IMR-90 (cell line): ENCODE data around the gene SRPK2. TPM values are rescaled to one million over a fixed set of nuclear protein-coding genes. Genes with fewer than 3 reads are reported as not detected.

Experiments used
- ATAC-seq: fragments of 200-7000 bp; cut with Tn5 transposase; 2 replicates; pipeline ENCODE4 v1.9.1; 2020; ENCODE audit warnings: low read depth, mild to moderate bottlenecking, moderate library complexity
- BruUV-seq: library from RNA; stranded (reverse); fragments of 400-500 nt; replicated peaks from 2 replicates; lab custom pipeline; 2021; lab: Mats Ljungman, UMichigan
- CTCF ChIA-PET: fragments of 300-600 bp; formaldehyde crosslinking; extraction: SDS; loops from one replicate; lab custom pipeline; 2021; ENCODE audit warnings: antibody characterized with exemption; lab: Yijun Ruan, JAX
- POLR2A ChIA-PET: fragments of 300-600 bp; sonication (Branson Sonifier 250); formaldehyde crosslinking; loops from one replicate; lab custom pipeline; 2022; ENCODE audit warnings: antibody characterized with exemption; ENCODE audit not compliant: unreplicated experiment; lab: Charles Lee
- DNase-seq: peaks from one replicate; pipeline ENCODE4 v3.0.0; 2013
- H2AFZ ChIP-seq: replicated peaks from 2 replicates; pipeline ENCODE3; 2013; ENCODE audit warnings: low read length, mild to moderate bottlenecking; ENCODE audit not compliant: poor library complexity
- H2AK5ac ChIP-seq: 2 replicates; pipeline ENCODE4 v1.6.1; 2013; ENCODE audit warnings: low read depth, low read length, inconsistent platforms
- H2AK9ac ChIP-seq: replicated peaks from 2 replicates; pipeline ENCODE3; 2013; ENCODE audit warnings: mild to moderate bottlenecking, low read depth, low read length, moderate library complexity; ENCODE audit not compliant: poor library complexity
- H2BK120ac ChIP-seq: 2 replicates; pipeline ENCODE4 v1.6.1; 2013; ENCODE audit warnings: low read depth, low read length, inconsistent platforms
- H2BK15ac ChIP-seq: 3 replicates; pipeline ENCODE4 v1.6.1; 2013; ENCODE audit warnings: low read depth, low read length, inconsistent platforms
- H2BK20ac ChIP-seq: 2 replicates; pipeline ENCODE4 v1.6.1; 2013; ENCODE audit warnings: low read depth, mild to moderate bottlenecking, inconsistent platforms, low read length, moderate library complexity
- H2BK5ac ChIP-seq: 2 replicates; pipeline ENCODE4 v1.6.1; 2013; ENCODE audit warnings: mild to moderate bottlenecking, low read depth, low read length, inconsistent platforms; ENCODE audit not compliant: poor library complexity, severe bottlenecking
- H3K14ac ChIP-seq: replicated peaks from 2 replicates; pipeline ENCODE4 v1.6.1; 2013; ENCODE audit warnings: low read depth, low read length, inconsistent platforms
- H3K18ac ChIP-seq: 2 replicates; pipeline ENCODE4 v1.6.1; 2013; ENCODE audit warnings: low read depth, low read length, control low read depth
- H3K23ac ChIP-seq: 2 replicates; pipeline ENCODE4 v1.6.1; 2013; ENCODE audit warnings: low read depth, low read length, inconsistent platforms
- H3K27ac ChIP-seq: 2 replicates; pipeline ENCODE4 v1.5.1; 2013; ENCODE audit warnings: mild to moderate bottlenecking, control low read depth, low read length; ENCODE audit not compliant: insufficient read depth
- H3K27me3 ChIP-seq: 2 replicates; pipeline ENCODE4 v1.6.1; 2013; ENCODE audit warnings: low read length; ENCODE audit not compliant: control insufficient read depth, insufficient read depth
- H3K36me3 ChIP-seq: 2 replicates; pipeline ENCODE4 v1.6.1; 2013; ENCODE audit warnings: low read length, mixed read lengths; ENCODE audit not compliant: control insufficient read depth, insufficient read depth
- H3K4ac ChIP-seq: 2 replicates; pipeline ENCODE4 v1.6.1; 2013; ENCODE audit warnings: low read depth, low read length, inconsistent platforms
- H3K4me1 ChIP-seq: 2 replicates; pipeline ENCODE4 v1.6.1; 2013; ENCODE audit warnings: low read length, mixed read lengths; ENCODE audit not compliant: control insufficient read depth, insufficient read depth
- H3K4me2 ChIP-seq: 2 replicates; pipeline ENCODE4 v1.6.1; 2013; ENCODE audit warnings: low read depth, mild to moderate bottlenecking, control low read depth, low read length, moderate library complexity
- H3K4me3 ChIP-seq: 2 replicates; pipeline ENCODE4 v1.5.1; 2013; ENCODE audit warnings: low read depth, mild to moderate bottlenecking, control low read depth, low read length, moderate library complexity; ENCODE audit not compliant: insufficient read depth
- H3K56ac ChIP-seq: 2 replicates; pipeline ENCODE4 v1.6.1; 2013; ENCODE audit warnings: low read length, inconsistent platforms; ENCODE audit not compliant: insufficient read depth; ENCODE audit errors: extremely low read depth
- H3K79me1 ChIP-seq, 2 experiments: 2 replicates each; pipeline ENCODE4 v1.6.1; 2013; ENCODE audit warnings: low read length in 2 of 2, inconsistent platforms in 1 of 2, low read depth in 1 of 2
- H3K9ac ChIP-seq: 2 replicates; pipeline ENCODE4 v1.6.1; 2013; ENCODE audit warnings: low read depth, low read length, control low read depth
- H3K9me1 ChIP-seq: 2 replicates; pipeline ENCODE4 v1.6.1; 2013; ENCODE audit warnings: low read length, inconsistent platforms; ENCODE audit not compliant: insufficient read depth
- H3K9me3 ChIP-seq: 2 replicates; pipeline ENCODE4 v1.6.1; 2013; ENCODE audit warnings: low read length; ENCODE audit not compliant: control insufficient read depth, insufficient read depth
- H4K20me1 ChIP-seq: 2 replicates; pipeline ENCODE4 v1.6.1; 2013; ENCODE audit warnings: low read length, inconsistent platforms; ENCODE audit not compliant: insufficient read depth
- H4K5ac ChIP-seq: 2 replicates; pipeline ENCODE4 v1.6.1; 2013; ENCODE audit warnings: mild to moderate bottlenecking, low read depth, low read length, control low read depth
- H4K8ac ChIP-seq, 2 experiments: 2 replicates each; pipeline ENCODE4 v1.6.1; 2013; ENCODE audit warnings: low read depth in 2 of 2, low read length in 2 of 2, control low read depth in 1 of 2, inconsistent platforms in 1 of 2
- H4K91ac ChIP-seq: 2 replicates; pipeline ENCODE4 v1.6.1; 2013; ENCODE audit warnings: low read depth, low read length, inconsistent platforms; ENCODE audit not compliant: insufficient read depth
- BHLHE40 ChIP-seq: fragments of 150-350 bp; IDR thresholded peaks from 2 replicates; pipeline ENCODE4 v1.6.1; 2016; ENCODE audit warnings: mild to moderate bottlenecking, low read depth, low read length
- ELK1 ChIP-seq: fragments of 150-350 bp; IDR thresholded peaks from 2 replicates; pipeline ENCODE4 v1.6.1; 2016; ENCODE audit warnings: low read depth, mild to moderate bottlenecking, low read length, moderate library complexity, borderline replicate concordance
- MAZ ChIP-seq: IDR thresholded peaks from 2 replicates; pipeline ENCODE4 v1.6.1; 2012; ENCODE audit warnings: low read depth, mild to moderate bottlenecking, low read length, improper control_type of control experiment, moderate library complexity, borderline replicate concordance
- MXI1 ChIP-seq: IDR thresholded peaks from 2 replicates; pipeline ENCODE4 v1.6.1; 2012; ENCODE audit warnings: low read depth, mild to moderate bottlenecking, low read length, moderate library complexity, borderline replicate concordance
- NFE2L2 ChIP-seq: fragments of 150-350 bp; IDR thresholded peaks from 2 replicates; pipeline ENCODE4 v1.6.1; 2016; ENCODE audit warnings: low read depth, mild to moderate bottlenecking, low read length
- WGBS, 2 experiments: methylation state at CpG; one replicate each; pipeline versions ENCODE4 v1.1.5 to v1.1.7; 2013; ENCODE audit warnings: missing lambda C conversion rate in 2 of 2; ENCODE audit not compliant: insufficient read length in 1 of 2; ENCODE audit errors: extremely low coverage in 2 of 2; 5-methylcytosine and 5-hydroxymethylcytosine counted together
- dilution Hi-C: fragments of 300-500 bp; cut with HindIII; formaldehyde crosslinking; loops from one replicate; pipeline ENCODE4 v1.14.3; 2018; ENCODE audit warnings: low sequenced_read_pairs; ENCODE audit not compliant: unreplicated experiment
- in situ Hi-C: fragments of 300-500 bp; cut with MboI; formaldehyde crosslinking; loops from 3 replicates; pipeline ENCODE4 v1.14.3; 2019; ENCODE audit warnings: low sequenced_read_pairs, inconsistent platforms, mixed read lengths
- intact Hi-C: fragments of 100-400 bp; cut with micrococcal nuclease; formaldehyde crosslinking; loops from 2 replicates; pipeline ENCODE4 v1.10.0; 2022
- polyA plus RNA-seq, 3 experiments: library from polyadenylated mRNA; depleted of rRNA; stranded (reverse); fragments of >200 nt; gene quantifications; 2 replicates each; pipeline ENCODE4 v1.2.3, GENCODE V29; 2012; ENCODE audit warnings: low replicate concordance in 1 of 3
- total RNA-seq: library from RNA; depleted of rRNA; stranded (reverse); fragments of >200 nt; gene quantifications from 2 replicates; pipeline ENCODE4 v1.2.3, GENCODE V29; 2012

The SRPK2 gene
- total and polyA plus RNA-seq, 2 of the 4 experiments (the other 2 are of a cell fraction): 13.2 to 33.0 TPM

- H4K20me1 ChIP-seq: peaks cover 10% of the 10 kb centered on the region; the same call in 1 of the 2 replicates
- intact Hi-C loops: no loop called here
- H2AFZ ChIP-seq: no peak overlapping the region
- no peak overlapping the region for H3K18ac ChIP-seq
- H2AK9ac ChIP-seq: no peak overlapping the region
- H4K91ac ChIP-seq: no peak overlapping the region
- peaks cover 25% of the 10 kb centered on the region for H3K36me3 ChIP-seq
- H3K14ac ChIP-seq: no peak overlapping the region
- H3K79me1 ChIP-seq: peaks cover 9 to 16% of the 10 kb centered on the region in 2 experiments; a peak in 3 of 4 replicates
- H3K9ac ChIP-seq: no peak overlapping the region
- no peak overlapping the region for H2BK5ac ChIP-seq
- no peak overlapping the region for H3K56ac ChIP-seq
- ChIA-PET CTCF (no interaction called here), POLR2A (no interaction called here)
- H4K8ac ChIP-seq: no peak overlapping the region
- no peak overlapping the region for H2AK5ac ChIP-seq
- no peak overlapping the region for H2BK15ac ChIP-seq
- in situ Hi-C loops: no loop called here
- DNase-seq (no peak), ATAC-seq (no peak)
- H2BK120ac ChIP-seq: no peak overlapping the region
- no peak overlapping the region for H3K4me3 ChIP-seq
- no peaks in the 10 kb centered on the region; the same call in 1 of the 2 replicates for H3K4me1 ChIP-seq
- H3K9me1 ChIP-seq: no peaks in the 10 kb centered on the region; the same call in 1 of the 2 replicates
- no peak overlapping the region for H3K23ac ChIP-seq
- no peak overlapping the region for H2BK20ac ChIP-seq
- no peak overlapping the region for H3K4ac ChIP-seq
- TF ChIP-seq MXI1 (no peak), MAZ (no peak), ELK1 (no peak), NFE2L2 (no peak), BHLHE40 (no peak)
- no TSS peak for BruUV-seq
- H3K27me3 ChIP-seq: no peaks in the 10 kb centered on the region
- dilution Hi-C loops: no loop called here
- H4K5ac ChIP-seq: no peak overlapping the region
- H3K4me2 ChIP-seq: no peak overlapping the region
- H3K9me3 ChIP-seq: no peaks in the 10 kb centered on the region
- 0% methylated on average over 1 of the region's 8 CpGs; no CpG with 5 or more reads in 1 of the 2 experiments for WGBS, 2 experiments
- no peak overlapping the region for H3K27ac ChIP-seq
Observed at GRCh38 chr7:105122619-105123018, 266.1 kb downstream of the SRPK2 start.
